Keratinocyte (primary cell): Measurements from ENCODE around the gene ANAPC2. TPM values are rescaled to one million over a fixed set of nuclear protein-coding genes. Genes with fewer than 3 reads are reported as not detected.
"Not testable (repeated sequence)": the region's sequence is repeated elsewhere in the genome, so short reads cannot be mapped to it uniquely, and the experiment has no call there.

ENCODE experiments used
- DNase-seq: peaks from one replicate; pipeline ENCODE4 v3.0.0-alpha.2; 2011; ENCODE audit warnings: low read depth, missing footprints, low spot score
- FAIRE-seq: peaks from 2 replicates; lab custom pipeline; 2011; peaks lifted over from hg19 to GRCh38; lab: Jason Lieb, UNC
- H2AFZ ChIP-seq: 2 replicates; pipeline ENCODE4 v1.6.0; 2012; ENCODE audit warnings: low read length, control low read depth, inconsistent platforms; ENCODE audit not compliant: control insufficient read depth
- H3K27ac ChIP-seq: 2 replicates; pipeline ENCODE4 v1.5.1; 2011; ENCODE audit warnings: low read length; ENCODE audit not compliant: control insufficient read depth, insufficient read depth
- H3K27me3 ChIP-seq: 3 replicates; pipeline ENCODE4 v1.6.0; 2011; ENCODE audit warnings: low read length; ENCODE audit not compliant: control insufficient read depth, insufficient read depth; ENCODE audit errors: extremely low read depth
- H3K36me3 ChIP-seq, 2 experiments: 2 replicates in 1 of 2; 3 replicates in 1 of 2; pipeline ENCODE4 v1.5.1; 2011; ENCODE audit warnings: low read length in 2 of 2, mild to moderate bottlenecking in 1 of 2; ENCODE audit not compliant: control insufficient read depth in 2 of 2, insufficient read depth in 2 of 2; ENCODE audit errors: extremely low read depth in 1 of 2
- H3K4me1 ChIP-seq: 3 replicates; pipeline ENCODE4 v1.5.1; 2011; ENCODE audit warnings: low read length; ENCODE audit not compliant: control insufficient read depth, insufficient read depth; ENCODE audit errors: extremely low read depth
- H3K4me2 ChIP-seq: 3 replicates; pipeline ENCODE4 v1.6.0; 2011; ENCODE audit warnings: low read depth, low read length; ENCODE audit not compliant: control insufficient read depth, insufficient read depth; ENCODE audit errors: extremely low read depth
- H3K4me3 ChIP-seq, 3 experiments: fragments of 200-600 bp in 1 of 3; sonication (generic) in 1 of 3; 2 replicates in 2 of 3; 3 replicates in 1 of 3; pipeline ENCODE4 v1.5.1; 2011 to 2016; ENCODE audit warnings: low read length in 3 of 3, mild to moderate bottlenecking in 3 of 3, control low read depth in 2 of 3, inconsistent platforms in 1 of 3, low read depth in 1 of 3, mixed read lengths in 1 of 3, mixed run types in 1 of 3, moderate library complexity in 1 of 3; ENCODE audit not compliant: control insufficient read depth in 2 of 3, insufficient read depth in 2 of 3; ENCODE audit errors: extremely low read depth in 1 of 3
- H3K79me2 ChIP-seq: 2 replicates; pipeline ENCODE4 v1.6.0; 2012; ENCODE audit warnings: low read length; ENCODE audit not compliant: control insufficient read depth, insufficient read depth
- H3K9ac ChIP-seq: 3 replicates; pipeline ENCODE4 v1.6.0; 2011; ENCODE audit warnings: low read length; ENCODE audit not compliant: control insufficient read depth, insufficient read depth; ENCODE audit errors: extremely low read depth
- H3K9me1 ChIP-seq: 3 replicates; pipeline ENCODE4 v1.6.0; 2011; ENCODE audit warnings: low read length; ENCODE audit not compliant: control insufficient read depth, insufficient read depth; ENCODE audit errors: extremely low read depth
- H3K9me3 ChIP-seq: 2 replicates; pipeline ENCODE4 v1.5.1; 2012; ENCODE audit warnings: low read depth, low read length; ENCODE audit not compliant: control insufficient read depth
- H4K20me1 ChIP-seq: 3 replicates; pipeline ENCODE4 v1.6.0; 2011; ENCODE audit warnings: low read length; ENCODE audit not compliant: control insufficient read depth, insufficient read depth; ENCODE audit errors: extremely low read depth
- EZH2 ChIP-seq: IDR thresholded peaks from one replicate; pipeline ENCODE4 v1.6.1; 2012; ENCODE audit warnings: inconsistent platforms, mild to moderate bottlenecking, low read length, moderate library complexity
- dilution Hi-C: fragments of 300-500 bp; cut with MboI; formaldehyde crosslinking; loops from one replicate; pipeline ENCODE4 v1.7.0; 2020; ENCODE audit warnings: low sequenced_read_pairs; ENCODE audit not compliant: extremely low pct_ligation_motif_present
- polyA plus RNA-seq, 5 experiments: library from polyadenylated mRNA; depleted of rRNA in 3 of 5; stranded (reverse) in 3 of 5; stranded (forward) in 1 of 5; unstranded in 1 of 5; fragments of >200 nt; gene quantifications; 1 replicate in 1 of 5; 2 replicates in 3 of 5; 3 replicates in 1 of 5; pipeline versions ENCODE4 v1.2.1 to v1.2.3, GENCODE V29; 2011 to 2012; ENCODE audit warnings: missing spikeins in 2 of 5, low read depth in 1 of 5, low replicate concordance in 1 of 5
- TF ChIP-seq, protein P1 (sequence below), 3 experiments: IDR thresholded peaks in 1 of 3; conservative IDR thresholded peaks in 1 of 3; optimal IDR thresholded peaks in 1 of 3; 2 replicates in 2 of 3; 3 replicates in 1 of 3; pipeline versions ENCODE3 to v1.5.1; 2011; ENCODE audit warnings: low read length in 3 of 3, mild to moderate bottlenecking in 3 of 3, moderate library complexity in 2 of 3, control low read depth in 1 of 3, inconsistent platforms in 1 of 3; ENCODE audit not compliant: insufficient read depth in 2 of 3; ENCODE audit errors: extremely low read depth in 1 of 3

The ANAPC2 gene
- polyA plus RNA-seq, 1 donor (not counting 4 experiments of a cell fraction or from before 2014, with no cell fraction given): 11.9 TPM

DNA sequence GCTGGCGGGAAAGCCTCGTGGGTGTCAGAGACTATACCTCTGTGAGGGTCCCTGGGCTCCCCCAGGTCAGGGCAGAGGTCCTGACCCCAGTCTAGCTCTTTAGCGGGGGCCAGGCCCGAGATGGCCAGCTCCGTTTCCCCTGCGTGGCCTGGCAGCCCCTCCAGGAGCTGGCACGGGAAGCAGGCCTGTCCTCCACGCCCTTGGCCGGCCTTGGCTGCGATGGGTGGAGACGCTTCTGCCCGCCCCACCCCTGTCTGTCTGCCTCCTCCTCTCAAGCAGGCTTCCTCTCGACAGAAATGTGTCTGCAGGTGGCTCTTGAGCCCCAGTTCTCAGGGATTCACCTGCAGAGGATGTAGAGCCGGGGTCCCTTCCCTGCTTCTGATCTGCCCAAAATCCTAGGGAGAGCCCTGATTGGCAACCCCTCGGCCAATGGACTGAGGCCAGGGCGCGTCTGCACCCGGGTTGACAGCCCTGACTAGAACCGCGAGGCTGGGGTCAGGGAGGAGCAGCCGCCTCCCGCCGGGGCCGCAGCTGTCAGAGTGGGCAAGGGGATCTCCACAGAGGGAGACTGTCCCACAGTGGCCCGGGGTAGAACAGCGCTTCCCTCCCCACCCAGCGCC, 52.0 kb downstream of the ANAPC2 start:
- DNase-seq: no peak
- no peaks in the 10 kb centered on the region for H3K9me1 ChIP-seq
- no peak overlapping the region for H2AFZ ChIP-seq
- H3K4me1 ChIP-seq: no peaks in the 10 kb centered on the region
- H3K4me2 ChIP-seq: no peak overlapping the region
- H3K79me2 ChIP-seq: no peaks in the 10 kb centered on the region
- dilution Hi-C loops: no loop called here
- H3K27ac ChIP-seq: no peak overlapping the region
- no peaks in the 10 kb centered on the region for H3K36me3 ChIP-seq
- TF ChIP-seq EZH2: peak; percentile 36
- TF ChIP-seq, protein P1, sequence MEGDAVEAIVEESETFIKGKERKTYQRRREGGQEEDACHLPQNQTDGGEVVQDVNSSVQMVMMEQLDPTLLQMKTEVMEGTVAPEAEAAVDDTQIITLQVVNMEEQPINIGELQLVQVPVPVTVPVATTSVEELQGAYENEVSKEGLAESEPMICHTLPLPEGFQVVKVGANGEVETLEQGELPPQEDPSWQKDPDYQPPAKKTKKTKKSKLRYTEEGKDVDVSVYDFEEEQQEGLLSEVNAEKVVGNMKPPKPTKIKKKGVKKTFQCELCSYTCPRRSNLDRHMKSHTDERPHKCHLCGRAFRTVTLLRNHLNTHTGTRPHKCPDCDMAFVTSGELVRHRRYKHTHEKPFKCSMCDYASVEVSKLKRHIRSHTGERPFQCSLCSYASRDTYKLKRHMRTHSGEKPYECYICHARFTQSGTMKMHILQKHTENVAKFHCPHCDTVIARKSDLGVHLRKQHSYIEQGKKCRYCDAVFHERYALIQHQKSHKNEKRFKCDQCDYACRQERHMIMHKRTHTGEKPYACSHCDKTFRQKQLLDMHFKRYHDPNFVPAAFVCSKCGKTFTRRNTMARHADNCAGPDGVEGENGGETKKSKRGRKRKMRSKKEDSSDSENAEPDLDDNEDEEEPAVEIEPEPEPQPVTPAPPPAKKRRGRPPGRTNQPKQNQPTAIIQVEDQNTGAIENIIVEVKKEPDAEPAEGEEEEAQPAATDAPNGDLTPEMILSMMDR (optimal IDR thresholded peaks at IDR 0.05 in 1 of 3, IDR thresholded peaks at IDR 0.05 in 1 of 3, conservative IDR thresholded peaks at IDR 0.05 in 1 of 3; ENCODE audit: extremely low read depth in 1 of 3, insufficient read depth in 2 of 3, low read length in 3 of 3): no peak
- FAIRE-seq: no peak
- H4K20me1 ChIP-seq: no peaks in the 10 kb centered on the region
- H3K9ac ChIP-seq: no peak overlapping the region
- peaks cover 57% of the 10 kb centered on the region for H3K27me3 ChIP-seq
- no peak overlapping the region for H3K4me3 ChIP-seq
- H3K9me3 ChIP-seq: no peaks in the 10 kb centered on the region

DNA sequence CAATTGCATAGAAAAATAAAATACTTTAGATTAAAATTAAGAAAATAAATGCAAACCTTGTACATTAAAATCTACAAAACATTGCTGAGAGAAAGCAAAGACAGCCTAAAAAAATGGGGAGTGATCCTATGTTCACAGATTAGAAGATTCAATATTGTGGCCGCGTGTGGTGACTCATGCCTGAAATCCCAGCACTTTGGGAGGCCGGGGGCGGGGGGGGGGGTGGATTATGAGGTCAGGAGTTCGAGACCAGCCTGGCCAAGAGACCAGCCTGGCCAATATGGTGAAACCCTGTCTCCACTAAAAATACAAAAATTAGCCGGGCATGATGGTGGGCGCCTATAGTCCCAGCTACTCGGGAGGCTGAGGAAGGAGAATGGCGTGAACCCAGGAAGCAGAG, 53.2 kb downstream of the ANAPC2 start:
- H3K4me3 ChIP-seq, H2AFZ ChIP-seq, H3K4me1 ChIP-seq, H4K20me1 ChIP-seq, H3K4me2 ChIP-seq, H3K27ac ChIP-seq, FAIRE-seq, H3K9me1 ChIP-seq, H3K9me3 ChIP-seq, dilution Hi-C loops, H3K36me3 ChIP-seq, H3K79me2 ChIP-seq, H3K9ac ChIP-seq, DNase-seq: not testable (repeated sequence)
- peaks cover 45% of the 10 kb centered on the region for H3K27me3 ChIP-seq

DNA sequence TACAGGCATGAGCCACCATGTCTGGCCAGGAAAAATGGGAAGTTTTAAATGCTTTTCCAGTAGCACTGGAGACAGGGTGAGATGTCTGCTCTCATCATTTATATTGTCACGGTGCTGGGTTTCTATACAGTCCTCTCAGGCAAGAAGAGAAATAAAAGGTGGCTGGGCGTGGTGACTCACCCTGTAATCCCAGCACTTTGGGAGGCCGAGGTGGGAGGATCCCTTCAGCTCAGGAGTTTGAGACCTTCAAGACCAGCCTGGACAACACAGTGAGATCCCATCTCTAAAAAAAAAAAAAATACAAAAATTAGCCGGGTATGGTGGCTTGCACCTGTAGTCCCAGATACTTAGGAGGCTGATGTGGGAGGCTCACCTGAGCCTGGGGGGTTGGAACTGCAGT, 54.2 kb downstream of the ANAPC2 start:
- Histone ChIP-seq H3K27me3 (peaks cover 36% of the 10 kb centered on the region), H3K4me3 (no peak overlapping the region), H3K27ac (no peak overlapping the region), H3K9me3 (no peaks in the 10 kb centered on the region), H3K4me1 (peaks cover 3% of the 10 kb centered on the region), H3K9ac (no peak overlapping the region), H3K79me2 (peaks cover 3% of the 10 kb centered on the region), H3K4me2 (no peak overlapping the region), H3K9me1 (no peaks in the 10 kb centered on the region), H2AFZ (no peak overlapping the region), H3K36me3 (no peaks in the 10 kb centered on the region), H4K20me1 (no peaks in the 10 kb centered on the region)
- dilution Hi-C loops: no loop called here
- DNase-seq (no peak), FAIRE-seq (no peak)
- TF ChIP-seq, protein P1 (optimal IDR thresholded peaks at IDR 0.05 in 1 of 3, IDR thresholded peaks at IDR 0.05 in 1 of 3, conservative IDR thresholded peaks at IDR 0.05 in 1 of 3; ENCODE audit: extremely low read depth in 1 of 3, insufficient read depth in 2 of 3, low read length in 3 of 3): no peak
- no peak for TF ChIP-seq EZH2
